Stimulated activated CD8-positive, alpha-beta memory T cell treated with anti-CD3 and anti-CD28 coated beads, Interleukin-15, amount 100 ng/mL, for 24 hours (primary cell): ENCODE results near the gene YWHAB.

ENCODE experiments used
- DNase-seq: peaks from one replicate; pipeline ENCODE4 v3.0.0-alpha.2; 2020; ENCODE audit warnings: low read depth

Gene YWHAB

GRCh38 chr20:44911264-44911921 is 25.9 kb downstream of the YWHAB start:
- no peak for DNase-seq

GRCh38 chr20:44912189-44912588 is 26.7 kb downstream of the YWHAB start:
- DNase-seq = no peak

DNA sequence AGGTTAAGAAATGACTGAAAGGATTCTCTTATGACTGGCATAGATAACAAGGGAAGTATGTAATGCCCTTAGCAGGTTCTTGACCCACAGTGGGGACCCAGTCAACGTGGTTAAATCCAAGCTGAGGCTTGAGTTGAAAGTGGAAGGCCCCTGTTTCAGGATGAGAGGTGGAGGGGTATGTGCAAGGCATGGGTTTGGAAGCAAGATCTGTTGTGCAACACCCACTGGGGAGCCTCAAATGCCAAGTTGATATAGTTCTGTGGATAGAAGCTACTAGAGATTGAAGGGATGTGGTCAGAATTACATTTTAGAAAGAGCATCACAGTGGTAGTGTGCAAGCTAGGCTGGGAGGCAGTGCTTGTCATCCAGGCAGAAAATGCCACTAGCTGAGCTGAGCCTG is 29.4 kb downstream of the YWHAB start:
- DNase-seq = no peak

- no peak for DNase-seq
Measured at GRCh38 chr20:44916586-44916985, 31.1 kb downstream of the YWHAB start.

DNA sequence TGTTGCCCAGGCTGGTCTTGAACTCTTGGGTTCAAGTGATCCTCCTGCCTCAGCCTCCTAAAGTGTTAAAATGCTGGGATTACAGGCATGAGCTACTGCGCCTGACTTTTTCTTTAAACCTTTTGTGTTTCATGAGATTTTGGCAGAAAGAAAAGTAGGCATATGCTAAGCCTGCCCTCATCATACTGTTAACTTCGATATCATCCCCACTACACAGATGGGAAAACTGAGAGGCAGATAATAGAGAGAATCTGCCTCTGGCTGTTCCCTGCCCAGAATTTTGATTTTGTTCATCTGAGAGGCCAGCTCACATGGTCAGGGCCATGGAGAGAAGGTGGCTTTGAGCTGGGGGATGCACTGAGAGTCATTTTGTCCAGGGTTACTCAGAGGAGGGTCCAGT is 31.9 kb downstream of the YWHAB start:
- no peak for DNase-seq

- DNase-seq = no peak
Measured at GRCh38 chr20:44918342-44918741, 32.8 kb downstream of the YWHAB start.

DNA sequence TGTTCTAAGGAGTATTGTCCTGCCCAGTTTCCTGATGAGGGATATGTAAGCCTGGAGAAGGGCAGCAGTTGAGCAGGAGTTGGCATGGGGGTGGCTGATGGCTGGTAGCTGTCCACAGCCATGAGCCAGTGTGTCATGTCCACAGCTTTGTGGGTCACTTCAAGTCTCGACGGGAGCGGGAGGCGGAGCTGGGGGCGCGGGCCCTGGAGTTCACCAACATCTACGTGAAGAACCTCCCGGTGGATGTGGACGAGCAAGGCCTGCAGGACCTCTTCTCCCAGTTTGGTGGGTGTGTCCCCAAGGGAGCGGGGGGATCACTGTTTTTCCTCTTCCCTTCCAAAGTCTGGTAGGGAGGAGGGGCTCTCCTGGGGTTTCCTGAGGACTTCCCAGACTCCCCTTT is 33.3 kb downstream of the YWHAB start:
- no peak for DNase-seq

- no peak for DNase-seq
Measured at GRCh38 chr20:44921447-44921846, 35.9 kb downstream of the YWHAB start.

DNA sequence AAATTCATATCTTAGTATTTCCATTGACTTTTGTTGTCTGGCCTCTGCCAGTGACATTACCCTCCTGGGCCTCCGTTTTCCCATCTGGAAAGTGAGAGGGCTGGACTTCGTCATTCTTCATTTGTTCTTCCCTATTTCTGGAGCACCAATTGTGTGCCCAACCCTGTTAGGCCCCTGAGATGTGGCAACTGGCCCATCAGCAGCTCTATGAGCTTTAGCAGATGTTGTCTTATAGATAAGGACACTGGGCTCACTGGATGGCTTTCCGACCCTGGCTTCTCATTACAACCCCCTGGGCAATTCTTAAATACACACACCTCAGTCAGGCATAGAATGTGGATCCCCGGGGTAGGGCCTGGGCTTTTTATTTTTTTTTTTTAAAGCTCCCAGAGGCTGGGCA is 39.0 kb downstream of the YWHAB start:
- DNase-seq = no peak

GRCh38 chr20:44928595-44928994 is 43.1 kb downstream of the YWHAB start:
- no peak for DNase-seq

DNA sequence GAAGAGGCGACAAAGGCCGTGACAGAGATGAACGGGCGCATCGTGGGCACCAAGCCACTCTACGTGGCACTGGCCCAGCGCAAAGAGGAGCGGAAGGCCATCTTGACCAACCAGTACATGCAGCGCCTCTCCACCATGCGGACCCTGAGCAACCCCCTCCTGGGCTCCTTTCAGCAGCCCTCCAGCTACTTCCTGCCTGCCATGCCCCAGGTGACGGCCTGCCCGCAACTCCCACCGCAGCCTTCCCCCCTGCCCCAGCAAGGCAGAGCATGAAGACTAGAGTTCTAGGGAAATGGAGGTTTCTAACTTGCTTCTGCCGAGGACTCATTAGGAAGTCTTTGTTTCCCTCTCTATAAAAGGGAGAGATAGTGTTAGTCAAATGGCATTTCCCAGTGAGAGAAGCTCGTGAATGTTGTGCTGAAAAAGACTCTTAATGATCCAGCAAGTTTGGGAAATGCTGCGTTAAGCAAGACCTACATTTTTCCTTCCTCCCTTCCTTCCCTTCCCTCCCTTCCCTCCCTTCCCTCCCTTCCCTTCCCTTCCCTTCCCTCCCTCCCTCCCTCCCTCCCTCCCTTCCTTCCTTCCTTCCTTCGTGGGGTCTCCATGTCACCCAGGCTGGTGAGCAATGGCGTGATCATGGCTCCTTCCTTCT is 45.1 kb downstream of the YWHAB start:
- DNase-seq = no peak

GRCh38 chr20:44931911-44932310 is 46.4 kb downstream of the YWHAB start:
- DNase-seq = no peak

DNA sequence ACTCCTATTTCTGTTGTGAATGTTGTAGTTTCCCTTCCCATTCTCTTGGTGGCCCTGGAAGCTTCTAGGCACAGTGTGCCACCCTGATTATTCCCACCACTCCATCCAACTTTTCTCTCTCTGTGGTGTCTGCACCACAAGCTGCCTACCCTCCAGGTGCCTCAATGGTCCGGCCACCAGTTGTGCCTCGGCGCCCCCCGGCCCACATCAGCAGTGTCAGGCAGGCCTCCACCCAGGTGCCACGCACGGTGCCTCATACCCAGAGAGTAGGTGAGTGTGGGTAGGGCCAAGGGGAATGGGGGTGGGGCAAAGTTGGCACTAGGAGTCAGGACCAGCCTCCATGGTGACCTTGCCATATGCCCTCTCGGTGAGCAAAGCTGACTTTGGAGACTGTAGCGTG is 47.4 kb downstream of the YWHAB start:
- DNase-seq = no peak

GRCh38 chr20:44936510-44936909 is 51.0 kb downstream of the YWHAB start:
- no peak for DNase-seq

DNA sequence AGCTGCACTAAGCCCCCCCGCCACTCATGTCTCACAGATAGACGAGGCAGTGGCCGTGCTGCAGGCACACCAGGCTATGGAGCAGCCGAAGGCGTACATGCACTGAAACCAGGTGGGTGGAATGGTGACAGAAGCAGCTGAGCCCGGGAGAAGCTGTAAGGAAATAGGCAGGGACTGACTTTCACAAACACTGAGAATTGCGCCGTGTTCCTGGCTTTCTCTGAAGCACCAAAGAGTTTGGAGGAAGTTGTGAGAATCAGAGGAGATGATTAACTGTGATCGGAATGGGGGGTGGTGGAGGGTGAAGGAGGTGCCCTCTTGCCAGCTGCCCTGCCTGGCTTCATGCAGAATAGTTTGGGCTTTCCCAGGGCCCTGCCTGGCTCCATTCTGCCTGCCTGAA is 53.1 kb downstream of the YWHAB start:
- no peak for DNase-seq

- no peak for DNase-seq
Measured at GRCh38 chr20:44941120-44941691, 55.7 kb downstream of the YWHAB start.

GRCh38 chr20:44942264-44942973 is 56.9 kb downstream of the YWHAB start:
- DNase-seq = no peak

GRCh38 chr20:44943828-44944227 is 58.3 kb downstream of the YWHAB start:
- DNase-seq = no peak

DNA sequence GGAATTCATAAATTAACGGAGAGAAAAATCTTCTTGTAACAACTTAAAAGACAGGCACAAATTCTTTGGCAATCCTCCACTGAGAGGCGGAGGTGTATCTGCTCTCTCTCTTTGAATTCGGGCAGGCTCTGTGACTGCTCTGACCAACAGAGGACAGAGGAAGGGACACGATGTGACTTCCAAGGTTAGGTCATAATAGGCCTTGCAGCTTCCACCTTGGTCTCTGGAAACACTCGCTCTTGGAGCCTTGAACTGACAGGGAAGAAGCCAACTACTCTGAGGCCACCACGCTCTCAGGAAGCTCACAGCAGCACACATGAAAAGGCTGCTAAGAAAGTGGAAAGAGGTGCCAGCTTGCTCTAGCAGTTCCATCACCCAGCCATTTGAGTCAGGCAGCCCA is 59.8 kb downstream of the YWHAB start:
- no peak for DNase-seq

DNA sequence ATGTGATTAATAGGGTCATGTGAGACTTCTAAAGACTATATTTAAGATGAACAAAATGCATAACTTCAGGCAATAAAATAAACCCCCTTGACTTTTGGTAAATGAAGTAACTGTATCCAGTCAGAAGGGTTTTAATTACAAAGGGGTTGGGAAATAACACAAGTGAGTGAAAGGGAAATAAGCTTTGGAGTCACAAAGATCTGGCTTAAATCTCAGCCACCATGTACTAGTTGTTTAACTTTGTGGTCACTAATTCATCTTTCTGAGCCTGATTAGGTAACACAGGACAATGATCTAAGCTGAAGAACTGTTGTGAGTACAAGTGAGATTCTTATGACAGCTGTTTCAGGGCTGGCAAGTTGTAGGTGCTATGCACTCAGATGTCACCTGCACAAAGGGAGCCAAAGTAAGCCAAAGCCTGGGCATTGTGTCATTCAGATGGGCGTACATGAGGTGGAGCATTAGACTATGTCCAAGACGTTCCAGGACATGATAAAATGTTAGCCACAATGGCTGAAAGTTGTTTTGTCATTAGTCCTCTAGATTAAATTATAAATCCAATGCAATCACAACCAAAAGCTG is 60.9 kb downstream of the YWHAB start:
- DNase-seq = no peak

DNA sequence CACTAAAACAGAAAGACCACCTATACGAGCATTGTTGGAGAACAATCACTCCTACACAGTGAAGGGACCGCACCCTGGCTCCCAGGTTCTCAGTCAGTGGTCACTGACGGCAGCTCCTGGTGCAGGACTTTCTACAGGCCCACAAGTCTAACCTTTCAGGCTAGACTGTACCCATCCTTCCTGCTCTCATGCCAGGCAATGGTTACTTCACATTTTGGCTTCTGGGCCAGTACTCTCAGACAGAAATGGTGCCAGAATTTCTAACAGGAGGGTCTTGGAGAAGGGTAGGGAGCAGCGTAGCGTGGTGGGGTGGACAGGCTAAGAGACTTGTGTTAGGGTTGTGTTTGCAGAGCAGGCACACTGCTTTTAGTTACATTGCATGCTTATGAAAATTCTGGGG is 62.6 kb downstream of the YWHAB start:
- no peak for DNase-seq

DNA sequence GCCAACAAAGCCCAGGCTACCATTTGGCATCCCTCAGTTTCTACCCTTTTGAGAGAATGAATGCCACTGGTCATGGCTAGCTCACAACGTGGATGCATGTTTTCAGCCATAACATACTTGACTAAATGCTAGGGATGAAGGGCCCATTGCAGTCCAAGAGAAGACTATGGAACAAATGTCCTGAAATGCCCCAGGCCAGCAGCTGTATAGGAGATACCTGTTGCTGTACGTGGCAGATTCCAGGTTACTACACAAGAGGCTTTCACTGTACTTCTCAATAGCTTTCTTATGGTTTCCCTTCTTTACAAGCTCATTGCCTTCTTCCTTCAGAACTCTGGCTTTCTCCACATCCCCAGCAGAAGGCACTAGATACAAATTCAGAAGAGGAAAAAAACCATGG is 63.0 kb downstream of the YWHAB start:
- no peak for DNase-seq

DNA sequence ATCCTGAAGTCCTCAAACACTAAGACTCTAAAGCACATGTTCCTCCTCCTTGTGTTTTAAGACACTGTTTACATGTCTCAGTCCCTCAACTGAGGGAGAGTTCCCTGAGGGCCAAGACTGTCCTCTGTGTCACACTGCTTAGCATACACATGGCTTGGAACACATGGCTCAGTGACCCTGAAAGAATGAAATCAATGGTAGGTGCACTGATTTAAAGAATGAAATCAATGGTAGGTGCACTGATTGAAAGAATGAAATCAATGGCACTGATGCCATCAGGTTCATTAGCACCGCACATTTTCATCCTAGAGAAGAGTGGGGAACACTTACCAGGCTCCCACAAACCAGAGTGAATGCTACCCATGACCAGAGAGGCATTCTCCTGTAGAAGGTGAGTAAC is 64.9 kb downstream of the YWHAB start:
- no peak for DNase-seq
